ENCODE results near the gene ZCCHC14. TPM values are rescaled to one million over a fixed set of nuclear protein-coding genes. Genes with fewer than 3 reads are reported as not detected.

Gene ZCCHC14
- total RNA-seq, 2 experiments from 2014 or later, result 8.7 to 10.6 TPM

DNA sequence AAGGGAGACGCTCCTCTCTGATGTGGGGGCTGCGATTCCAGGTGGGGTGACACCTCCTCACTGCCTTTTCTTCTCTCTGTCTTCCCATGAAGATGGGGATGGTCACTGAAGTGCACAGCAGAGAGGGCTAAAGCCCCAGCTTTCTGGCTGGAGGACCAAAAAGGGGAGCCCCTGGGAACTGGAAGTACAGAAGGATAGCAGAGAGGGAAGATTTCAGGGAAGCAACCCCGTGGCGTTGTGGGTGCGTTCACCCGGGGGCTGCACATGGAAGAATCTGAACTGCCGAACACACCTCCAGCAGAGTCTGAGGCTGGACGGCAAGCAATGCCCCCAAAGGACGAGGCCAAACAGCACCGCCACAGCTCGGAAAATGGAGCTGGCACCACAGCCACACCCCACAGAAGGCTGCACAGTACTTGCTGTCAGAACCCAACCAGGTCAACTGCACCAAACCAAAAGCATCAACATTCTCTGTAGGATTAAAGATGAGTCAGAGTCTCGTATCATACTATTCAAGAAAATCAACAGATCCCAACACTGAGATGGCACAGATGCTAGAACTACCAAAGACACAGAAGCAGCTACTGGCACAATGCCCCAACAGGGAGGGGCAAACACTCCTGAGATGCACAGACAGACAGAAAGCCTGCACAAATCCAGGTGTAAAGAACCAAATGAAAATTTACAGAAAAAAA, 50.8 kb downstream of the ZCCHC14 start:
- Mint-ChIP-seq H3K27ac (no peak overlapping the region), H3K9me3 (no peaks in the 10 kb centered on the region), H3K36me3 (peaks cover 24% of the 10 kb centered on the region), H3K4me1 (ENCODE audit: low read depth) (peaks cover 9% of the 10 kb centered on the region), H3K27me3 (no peaks in the 10 kb centered on the region), H3K4me3 (no peak overlapping the region)
- POLR2A ChIA-PET, result no interaction called here
- CTCF ChIA-PET, result no interaction called here
- DNase-seq, result no peak
- intact Hi-C loops (cut with micrococcal nuclease), result no loop called here

- no peaks in the 10 kb centered on the region for H3K27me3 Mint-ChIP-seq
- H3K36me3 Mint-ChIP-seq, result peaks cover 14% of the 10 kb centered on the region
- H3K9me3 Mint-ChIP-seq, result no peaks in the 10 kb centered on the region
- POLR2A ChIA-PET, result no interaction called here
- DNase-seq, result no peak
- H3K4me3 Mint-ChIP-seq, result no peak overlapping the region
- intact Hi-C loops (cut with micrococcal nuclease), result loop anchor here (5.0 kb wide), 1 partner anchor 48 kb away; the partner anchor contains the start of gene MAP1LC3B
- CTCF ChIA-PET, result interaction anchor here (3.6 kb wide), 1 partner anchor 196 kb away, joined by 11 read pairs; no protein-coding TSS in a partner anchor
- H3K27ac Mint-ChIP-seq, result no peak overlapping the region
- H3K4me1 Mint-ChIP-seq (ENCODE audit: low read depth), result peaks cover 29% of the 10 kb centered on the region
Measured at GRCh38 chr16:87439926-87440325, 52.9 kb downstream of the ZCCHC14 start.

DNA sequence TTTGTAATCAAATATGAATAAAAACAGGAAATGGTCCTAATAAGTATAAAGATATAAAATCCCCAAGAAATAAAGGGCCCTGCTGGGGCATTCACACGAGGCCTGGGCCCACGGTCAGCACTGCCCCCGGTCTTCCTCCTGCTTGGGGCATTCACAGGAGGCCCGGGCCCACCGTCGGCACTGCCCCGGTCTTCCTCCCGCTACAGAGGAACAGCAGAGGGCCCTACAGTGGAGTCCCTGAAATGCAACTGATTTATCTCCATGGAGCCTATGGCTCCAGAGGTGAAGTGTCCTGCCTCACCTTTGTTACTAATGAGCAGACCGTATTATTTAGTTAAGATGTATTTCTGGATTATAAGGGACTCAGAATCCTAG, 54.2 kb downstream of the ZCCHC14 start:
- no peaks in the 10 kb centered on the region for H3K27me3 Mint-ChIP-seq
- H3K36me3 Mint-ChIP-seq, result peaks cover 6% of the 10 kb centered on the region
- H3K4me3 Mint-ChIP-seq, result no peak overlapping the region
- no peak overlapping the region for H3K27ac Mint-ChIP-seq
- H3K9me3 Mint-ChIP-seq, result no peaks in the 10 kb centered on the region
- POLR2A ChIA-PET, result no interaction called here
- intact Hi-C loops (cut with micrococcal nuclease), result loop anchor here (5.0 kb wide), 1 partner anchor 46 kb away; the partner anchor contains the start of gene MAP1LC3B
- peaks cover 29% of the 10 kb centered on the region for H3K4me1 Mint-ChIP-seq (ENCODE audit: low read depth)
- DNase-seq, result no peak
- CTCF ChIA-PET, result interaction anchor here (0.6 to 3.6 kb wide), 3 partner anchors 21 to 198 kb away, joined by 3 to 11 read pairs (median 4); no protein-coding TSS in a partner anchor

- Mint-ChIP-seq H3K4me1 (ENCODE audit: low read depth) (peaks cover 29% of the 10 kb centered on the region), H3K9me3 (no peaks in the 10 kb centered on the region), H3K36me3 (peaks cover 6% of the 10 kb centered on the region), H3K27me3 (no peaks in the 10 kb centered on the region), H3K27ac (no peak overlapping the region), H3K4me3 (no peak overlapping the region)
- POLR2A ChIA-PET, result no interaction called here
- CTCF ChIA-PET, result interaction anchor here (0.6 to 3.6 kb wide), 3 partner anchors 21 to 198 kb away, joined by 3 to 11 read pairs (median 4); no protein-coding TSS in a partner anchor
- DNase-seq, result no peak
- intact Hi-C loops (cut with micrococcal nuclease), result loop anchor here (2.0 to 5.0 kb wide), 2 partner anchors 27 to 46 kb away; partner anchors contain the start of gene MAP1LC3B
Measured at GRCh38 chr16:87437911-87438610, 54.8 kb downstream of the ZCCHC14 start.

DNA sequence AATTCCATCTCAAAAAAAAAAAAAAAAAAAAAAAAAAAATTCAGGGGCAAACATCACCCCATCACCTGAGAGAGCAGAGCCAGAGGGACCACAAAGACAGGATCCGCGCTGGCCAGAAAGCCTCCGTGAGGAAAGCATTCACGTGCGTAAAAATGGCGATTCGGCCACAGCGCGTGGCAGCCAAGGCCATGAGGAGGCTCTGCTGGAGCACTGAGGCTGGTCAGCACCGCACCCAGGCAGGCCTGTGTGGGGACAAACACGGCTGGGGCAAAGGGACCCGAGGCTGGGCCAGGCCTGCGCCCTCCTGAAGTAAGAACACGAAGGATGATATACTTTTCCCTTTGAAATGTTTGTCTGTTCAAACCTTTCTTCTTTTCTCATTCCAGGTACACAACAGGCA, 55.5 kb downstream of the ZCCHC14 start:
- no peak for DNase-seq
- intact Hi-C loops (cut with micrococcal nuclease), result loop anchor here (2.0 to 5.0 kb wide), 2 partner anchors 27 to 45 kb away; partner anchors contain the start of gene MAP1LC3B
- Mint-ChIP-seq H3K36me3 (peaks cover 1% of the 10 kb centered on the region), H3K27ac (no peak overlapping the region), H3K9me3 (no peaks in the 10 kb centered on the region), H3K4me3 (no peak overlapping the region), H3K4me1 (ENCODE audit: low read depth) (peaks cover 23% of the 10 kb centered on the region), H3K27me3 (no peaks in the 10 kb centered on the region)
- ChIA-PET CTCF (interaction anchor here (1.0 to 3.6 kb wide), 2 partner anchors 21 to 199 kb away, joined by 4 to 11 read pairs; no protein-coding TSS in a partner anchor), POLR2A (interaction anchor here (1.0 to 1.7 kb wide), 3 partner anchors 20 to 54 kb away, joined by 3 to 6 read pairs (median 4); partner anchors contain the start of gene FBXO31)

DNA sequence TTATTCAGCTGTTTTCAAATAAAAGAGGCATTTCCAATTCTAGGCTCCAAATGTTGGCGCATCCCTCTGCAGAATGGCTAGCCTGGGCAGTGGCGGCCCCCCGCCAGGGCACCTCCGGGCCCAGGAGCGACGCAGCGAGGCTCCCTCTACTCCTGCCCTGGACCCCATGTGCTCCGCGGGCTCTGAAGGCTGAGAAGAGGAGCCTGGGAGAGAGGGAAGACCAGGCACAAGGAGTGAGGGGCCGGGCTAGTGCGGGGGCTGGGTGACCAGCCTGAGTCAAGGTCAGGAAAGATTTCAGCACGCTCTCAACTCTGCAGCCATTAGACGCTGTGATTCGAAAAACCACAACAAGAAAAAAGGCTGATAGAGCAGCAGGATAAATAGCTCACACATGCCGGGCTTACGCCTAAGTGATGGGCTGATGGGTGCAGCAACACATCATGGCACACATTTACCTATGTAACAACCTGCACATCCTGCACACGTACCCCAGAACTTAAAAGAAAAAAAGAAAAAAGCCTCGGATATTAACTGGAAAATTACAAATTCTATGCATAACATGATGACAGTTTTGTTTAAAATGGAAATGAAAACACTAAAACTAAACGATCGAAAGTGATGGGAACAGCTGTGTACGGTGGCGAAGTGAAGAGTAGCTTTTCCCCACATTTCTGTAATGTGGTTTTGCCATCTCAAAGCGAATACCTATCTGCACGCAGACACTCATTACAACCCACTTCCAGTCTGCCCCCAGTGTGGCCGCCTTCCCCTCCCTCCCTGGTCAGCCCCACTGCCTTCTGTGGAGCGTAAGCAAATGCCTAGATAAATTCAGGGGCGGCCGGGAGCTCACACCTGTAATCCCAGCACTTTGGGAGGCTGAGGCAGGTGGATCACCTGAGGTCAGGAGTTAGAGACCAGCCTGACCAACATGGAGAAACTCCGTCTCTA, 56.3 kb downstream of the ZCCHC14 start:
- H3K27me3 Mint-ChIP-seq, result no peaks in the 10 kb centered on the region
- H3K4me3 Mint-ChIP-seq, result peak overlapping the region; percentile 38
- intact Hi-C loops (cut with micrococcal nuclease), result loop anchor here (1.0 to 5.0 kb wide), 3 partner anchors 28 to 57 kb away; partner anchors contain the start of genes MAP1LC3B and ZCCHC14
- H3K4me1 Mint-ChIP-seq (ENCODE audit: low read depth), result peaks cover 20% of the 10 kb centered on the region
- H3K27ac Mint-ChIP-seq, result peak overlapping the region; percentile 61
- POLR2A ChIA-PET, result interaction anchor here (1.0 to 1.7 kb wide), 3 partner anchors 21 to 53 kb away, joined by 3 to 6 read pairs (median 4); partner anchors contain the start of gene FBXO31
- no peaks in the 10 kb centered on the region for H3K9me3 Mint-ChIP-seq
- H3K36me3 Mint-ChIP-seq, result peaks cover 3% of the 10 kb centered on the region
- CTCF ChIA-PET, result interaction anchor here (1.0 to 3.6 kb wide), 4 partner anchors 20 to 199 kb away, joined by 3 to 11 read pairs (median 4); no protein-coding TSS in a partner anchor
- DNase-seq, result peak; percentile 74

DNA sequence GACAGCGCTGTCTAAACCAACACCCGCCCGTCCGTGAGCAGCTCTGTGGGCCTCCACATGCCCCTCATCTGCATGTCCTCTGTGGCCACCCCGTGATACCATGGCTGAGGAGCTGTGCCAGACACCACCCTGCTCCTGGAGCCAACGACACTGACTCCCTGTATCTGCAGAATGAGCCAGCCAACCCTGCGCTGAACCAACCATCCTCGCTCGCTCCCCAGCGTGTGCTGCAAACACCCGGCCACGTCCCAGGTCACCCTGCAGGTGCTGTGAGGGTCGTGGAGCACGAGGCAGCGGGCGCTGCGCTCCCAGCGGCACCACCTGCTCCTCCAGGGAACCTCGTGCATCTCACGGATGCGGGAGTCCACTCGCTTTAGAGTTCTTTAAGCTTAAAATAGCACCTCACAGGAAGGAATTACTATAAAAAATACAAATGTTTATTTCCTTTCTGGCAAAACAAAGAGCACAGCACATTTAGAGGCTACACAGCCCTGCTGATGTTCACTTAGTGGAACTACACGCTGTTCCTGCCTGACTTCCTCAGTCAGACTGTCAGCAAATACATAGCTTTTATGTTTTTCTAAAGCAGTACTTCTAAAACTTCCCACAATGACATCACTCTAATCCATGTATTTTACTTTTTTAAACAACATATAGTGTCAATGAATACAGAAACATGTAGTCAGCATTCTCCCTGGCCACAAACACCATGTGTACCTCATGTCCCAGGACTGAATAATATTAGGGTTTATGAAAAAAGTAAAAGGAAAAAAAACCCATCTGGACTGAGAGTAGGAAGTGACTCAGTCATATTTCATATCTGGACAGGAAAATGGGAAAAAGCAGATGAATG, 57.2 kb downstream of the ZCCHC14 start:
- Mint-ChIP-seq H3K4me1 (ENCODE audit: low read depth) (peaks cover 20% of the 10 kb centered on the region), H3K27me3 (no peaks in the 10 kb centered on the region), H3K9me3 (no peaks in the 10 kb centered on the region), H3K36me3 (peaks cover 5% of the 10 kb centered on the region), H3K27ac (no peak overlapping the region), H3K4me3 (peak overlapping the region; percentile 26)
- CTCF ChIA-PET, result interaction anchor here (1.1 to 1.2 kb wide), 2 partner anchors 34 to 200 kb away, joined by 3 to 5 read pairs; no protein-coding TSS in a partner anchor
- intact Hi-C loops (cut with micrococcal nuclease), result loop anchor here (1.0 to 5.0 kb wide), 3 partner anchors 29 to 58 kb away; partner anchors contain the start of genes MAP1LC3B and ZCCHC14
- DNase-seq, result no peak
- POLR2A ChIA-PET, result interaction anchor here (0.8 to 1.7 kb wide), 3 partner anchors 22 to 52 kb away, joined by 3 to 6 read pairs (median 4); partner anchors contain the start of gene FBXO31

- Mint-ChIP-seq H3K27me3 (no peaks in the 10 kb centered on the region), H3K4me1 (ENCODE audit: low read depth) (peaks cover 20% of the 10 kb centered on the region), H3K4me3 (no peak overlapping the region), H3K36me3 (peaks cover 8% of the 10 kb centered on the region), H3K9me3 (no peaks in the 10 kb centered on the region), H3K27ac (no peak overlapping the region)
- POLR2A ChIA-PET, result no interaction called here
- DNase-seq, result no peak
- intact Hi-C loops (cut with micrococcal nuclease), result no loop called here
- CTCF ChIA-PET, result no interaction called here
Measured at GRCh38 chr16:87434146-87434667, 58.6 kb downstream of the ZCCHC14 start.

DNA sequence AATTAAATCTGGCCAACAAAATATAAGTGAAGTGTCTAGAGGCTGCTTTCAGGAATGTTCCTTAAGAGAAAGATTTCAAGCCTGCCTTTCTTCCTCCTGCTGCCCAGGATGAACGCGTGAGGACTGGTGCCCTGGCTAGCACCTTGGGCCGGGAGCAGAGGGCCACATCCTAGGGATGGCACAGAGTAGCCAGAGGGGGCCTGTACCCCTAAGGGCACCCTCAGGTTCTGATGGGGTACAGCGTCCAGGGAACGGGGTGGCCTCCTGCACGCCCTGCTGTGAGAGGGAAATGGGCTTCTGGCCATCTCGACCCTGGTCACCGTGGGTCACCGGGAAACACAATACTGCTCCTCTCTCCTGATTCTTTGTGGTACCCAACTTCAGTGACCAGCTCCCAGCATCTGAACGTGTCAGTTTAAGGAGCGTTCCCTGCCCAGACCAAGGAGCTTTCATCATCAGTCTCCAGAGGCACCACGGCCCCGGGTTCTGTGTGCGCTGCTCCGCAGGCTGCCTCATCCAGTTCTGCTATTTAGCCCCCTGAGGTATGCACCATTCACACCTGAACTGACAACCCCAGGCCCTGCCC, 60.4 kb downstream of the ZCCHC14 start:
- peaks cover 20% of the 10 kb centered on the region for H3K4me1 Mint-ChIP-seq (ENCODE audit: low read depth)
- H3K27me3 Mint-ChIP-seq, result no peaks in the 10 kb centered on the region
- peaks cover 8% of the 10 kb centered on the region for H3K36me3 Mint-ChIP-seq
- intact Hi-C loops (cut with micrococcal nuclease), result no loop called here
- POLR2A ChIA-PET, result no interaction called here
- CTCF ChIA-PET, result interaction anchor here (1.1 to 1.6 kb wide), 2 partner anchors 16 to 204 kb away, joined by 4 to 6 read pairs; no protein-coding TSS in a partner anchor
- DNase-seq, result no peak
- no peaks in the 10 kb centered on the region for H3K9me3 Mint-ChIP-seq
- H3K4me3 Mint-ChIP-seq, result no peak overlapping the region
- no peak overlapping the region for H3K27ac Mint-ChIP-seq

GRCh38 chr16:87431926-87432325, 60.9 kb downstream of the ZCCHC14 start:
- CTCF ChIA-PET, result interaction anchor here (1.6 kb wide), 1 partner anchor 15 kb away, joined by 4 read pairs; no protein-coding TSS in a partner anchor

More at GRCh38 chr16:87431926-87432325, 60.9 kb downstream of the ZCCHC14 start:
- H3K9me3 Mint-ChIP-seq, result no peaks in the 10 kb centered on the region
- no peak for DNase-seq
- POLR2A ChIA-PET, result no interaction called here
- H3K27ac Mint-ChIP-seq, result no peak overlapping the region
- intact Hi-C loops (cut with micrococcal nuclease), result no loop called here
- no peak overlapping the region for H3K4me3 Mint-ChIP-seq
- H3K27me3 Mint-ChIP-seq, result no peaks in the 10 kb centered on the region
- peaks cover 8% of the 10 kb centered on the region for H3K36me3 Mint-ChIP-seq
- peaks cover 20% of the 10 kb centered on the region for H3K4me1 Mint-ChIP-seq (ENCODE audit: low read depth)

Measured in activated CD4-positive, alpha-beta memory T cell treated with anti-CD3 and anti-CD28 coated beads for 36 hours (primary cell).